SHP77 treated with DMSO at 0.1 percent for 48 hours (cell line): ENCODE data around the gene TXK.

Source experiments
- DNase-seq: peaks from one replicate; lab custom pipeline; 2025; lab: John Stamatoyannopoulos, UW

The TXK gene

DNA sequence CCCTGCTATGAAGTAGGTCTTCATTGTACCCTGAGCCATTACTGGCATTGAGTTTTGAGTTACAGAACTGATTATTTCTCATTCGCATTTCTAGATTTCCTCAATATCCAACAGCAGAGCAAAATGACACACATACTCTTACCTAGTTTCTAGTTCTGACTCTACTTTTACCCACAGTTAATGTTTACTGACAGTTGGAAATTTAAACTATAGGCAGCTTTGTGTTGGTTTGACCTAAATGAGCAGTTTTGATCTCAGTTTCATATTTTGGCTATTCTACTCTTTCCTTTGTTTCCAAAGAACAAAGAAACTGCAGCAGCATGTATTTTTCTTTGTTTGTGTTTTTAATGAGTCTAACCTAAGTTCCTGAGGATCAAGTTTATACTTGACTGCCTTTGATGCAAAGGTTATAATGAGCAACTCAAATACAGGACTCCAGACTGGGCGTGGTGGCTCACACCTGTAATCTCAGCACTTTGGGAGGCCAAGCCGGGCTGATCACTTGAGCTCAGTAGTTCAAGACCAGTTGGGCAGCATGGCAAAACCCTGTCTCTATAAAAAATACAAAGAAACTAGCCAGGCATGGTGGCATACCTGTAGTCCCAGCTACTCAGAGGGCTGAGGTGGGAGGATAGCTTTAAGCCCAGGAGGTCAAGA is 30.4 kb downstream of the TXK start:
- DNase-seq = no peak

DNA sequence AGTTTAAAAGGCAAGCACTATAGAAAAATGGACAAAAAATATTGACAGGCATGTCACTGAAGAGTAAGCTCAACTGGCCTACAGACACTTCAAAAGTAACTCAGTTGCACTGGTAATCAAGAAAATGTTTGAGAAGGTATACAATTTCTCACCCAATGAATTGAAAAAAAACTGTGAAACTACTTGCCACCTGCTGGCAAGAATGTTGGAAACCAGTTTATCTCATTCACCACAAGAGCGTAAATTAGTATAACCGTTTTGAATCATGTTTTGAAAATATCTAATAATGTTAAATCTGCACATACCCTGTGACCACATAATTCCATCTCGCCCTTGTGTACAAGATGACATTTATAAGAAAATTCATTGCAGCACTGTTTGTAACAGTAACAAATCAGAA is 31.7 kb downstream of the TXK start:
- DNase-seq = no peak

DNA sequence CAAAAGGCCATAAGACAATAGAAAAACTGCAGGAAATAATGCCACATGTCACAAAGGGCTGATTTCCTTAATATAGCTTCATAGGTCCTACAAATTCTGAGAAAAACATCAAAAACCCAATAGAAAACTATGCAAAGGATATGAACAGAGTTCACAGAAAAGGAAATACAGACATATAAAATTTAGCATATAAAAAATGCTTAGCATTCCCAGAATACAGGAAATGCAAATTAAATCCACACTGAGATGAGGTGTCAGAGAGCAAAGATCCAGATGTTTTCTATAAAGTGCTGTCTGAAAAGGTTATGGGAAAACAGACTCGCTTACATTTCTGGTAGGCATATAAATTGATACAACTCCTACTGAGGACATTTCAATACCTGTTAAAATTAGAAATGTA is 33.8 kb downstream of the TXK start:
- no peak for DNase-seq

DNA sequence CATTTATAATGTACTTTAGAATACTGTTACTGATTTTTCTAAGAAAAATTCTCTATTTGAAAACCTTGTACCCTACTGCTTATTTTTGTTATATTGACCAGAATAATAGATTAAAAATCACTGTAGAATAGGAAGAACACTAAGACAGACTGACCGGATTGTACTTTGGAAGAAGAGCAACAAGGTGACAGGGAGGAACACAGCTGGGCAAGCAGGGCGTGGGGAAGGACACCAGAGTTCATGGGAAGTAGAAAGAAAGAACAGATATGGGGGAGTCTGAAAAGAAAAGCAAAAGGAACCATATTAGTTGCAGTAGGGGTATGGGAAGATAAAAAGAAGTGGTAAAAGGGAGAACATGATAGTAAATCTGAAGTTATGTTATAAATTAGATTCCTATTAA is 38.6 kb downstream of the TXK start:
- DNase-seq = no peak

DNA sequence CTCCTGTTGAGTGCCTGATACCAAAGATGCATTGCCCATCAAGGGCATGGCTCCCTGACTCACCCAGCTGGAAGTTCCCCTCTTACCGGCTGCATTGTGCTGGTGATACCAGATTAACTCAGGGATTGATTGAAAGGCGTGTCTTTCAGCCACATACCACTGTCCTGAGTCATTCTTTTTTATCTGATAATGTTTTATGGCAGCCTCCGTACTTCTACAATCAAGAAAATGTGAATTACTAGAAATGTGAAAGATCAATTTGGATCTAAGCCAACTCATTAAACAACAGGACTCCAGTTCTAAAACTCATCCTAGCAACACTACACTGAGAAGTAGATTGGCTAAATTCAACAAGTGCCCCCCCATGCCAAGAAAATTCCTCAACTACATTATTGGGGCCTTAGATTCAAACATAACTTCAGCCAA is 40.0 kb downstream of the TXK start:
- DNase-seq = no peak

DNA sequence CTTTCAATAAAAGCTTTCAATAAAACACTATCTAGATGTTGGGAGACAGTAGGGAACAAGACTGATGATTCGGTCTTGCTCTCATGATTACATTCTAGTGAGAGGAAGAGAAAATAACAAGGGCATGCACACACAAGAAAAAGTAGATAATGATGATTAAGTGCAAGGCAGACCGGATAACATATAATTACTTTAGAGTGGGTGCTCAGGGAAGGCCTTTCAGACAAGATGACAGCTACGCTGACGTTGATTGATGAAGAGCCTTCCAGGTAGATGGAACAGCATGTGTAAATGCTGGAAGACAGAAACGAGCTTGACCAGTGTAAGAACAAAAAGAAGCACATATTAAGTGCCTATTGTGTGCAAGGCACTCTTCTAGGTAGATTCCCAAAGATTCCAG is 43.4 kb downstream of the TXK start:
- DNase-seq = no peak

DNA sequence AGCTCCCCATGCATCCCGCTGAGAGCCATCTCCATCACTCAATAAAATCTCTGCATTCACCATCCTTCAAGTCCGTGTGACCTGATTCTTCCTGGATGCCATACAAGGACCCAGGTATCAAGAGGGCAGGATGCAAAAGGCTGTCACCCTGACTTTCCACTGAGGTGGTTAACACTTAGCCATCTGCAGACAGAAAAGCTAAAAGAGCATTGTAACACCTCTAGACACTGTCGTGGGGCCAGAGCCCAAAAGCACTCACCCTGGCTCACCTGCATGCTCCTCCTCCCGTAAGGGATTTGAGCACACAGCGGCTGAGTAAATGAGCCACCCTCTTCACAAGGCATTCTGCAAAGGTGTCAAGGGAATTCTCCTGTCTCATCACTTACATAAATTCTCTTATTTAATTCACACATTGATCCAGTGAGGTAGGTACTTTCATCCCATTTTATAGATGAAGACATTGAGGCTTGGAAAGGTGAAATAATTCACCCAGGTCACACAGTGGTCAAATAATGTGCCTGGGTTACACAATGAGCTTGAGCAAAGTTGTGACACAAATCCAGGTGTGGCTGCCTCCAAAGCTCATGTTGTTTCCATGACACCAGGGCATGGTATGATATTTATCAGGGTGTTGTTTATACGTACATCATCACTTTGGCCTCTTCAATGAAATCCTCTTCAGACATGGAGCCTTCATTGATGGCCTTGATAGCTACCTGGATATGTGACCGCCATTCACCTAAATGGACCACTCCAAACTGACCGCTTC is 48.0 kb downstream of the TXK start:
- no peak for DNase-seq

DNA sequence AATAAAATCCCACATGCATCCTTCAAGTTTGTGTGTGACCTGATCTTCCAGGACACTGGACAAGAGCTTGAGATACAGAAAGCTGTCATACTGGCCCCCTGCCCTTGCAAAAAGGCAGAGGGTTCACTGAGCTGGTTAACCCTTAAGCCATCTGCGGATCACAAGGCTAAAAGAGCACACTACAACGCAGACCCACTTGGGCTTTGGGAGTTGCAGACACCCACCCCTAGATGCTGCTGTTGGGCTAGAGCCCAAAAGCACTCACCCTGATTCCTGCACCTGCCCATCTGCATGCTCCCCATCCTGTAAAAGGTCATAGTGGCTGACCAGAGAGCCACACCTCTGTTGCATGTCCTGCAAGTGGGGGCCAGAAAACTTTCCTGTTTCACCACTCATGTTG is 51.1 kb downstream of the TXK start:
- no peak for DNase-seq

DNA sequence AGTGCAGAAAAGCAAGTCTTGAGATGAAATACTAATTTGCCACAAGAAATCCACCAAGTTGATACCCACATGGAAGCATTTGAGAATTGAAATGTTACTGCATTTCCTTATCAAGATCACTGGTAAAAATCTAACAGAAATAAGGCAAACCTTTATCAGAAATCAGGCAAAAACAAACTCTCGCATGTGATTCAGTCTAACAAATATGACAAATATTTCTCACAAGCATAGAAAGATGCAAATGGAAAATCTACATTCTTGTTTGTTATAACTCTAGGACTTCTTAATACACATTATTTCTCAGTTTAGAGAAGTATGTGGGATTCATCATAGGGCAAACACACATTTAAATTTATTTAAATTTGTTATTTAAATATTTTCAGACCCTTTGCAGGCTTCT is 52.9 kb downstream of the TXK start:
- DNase-seq = no peak

DNA sequence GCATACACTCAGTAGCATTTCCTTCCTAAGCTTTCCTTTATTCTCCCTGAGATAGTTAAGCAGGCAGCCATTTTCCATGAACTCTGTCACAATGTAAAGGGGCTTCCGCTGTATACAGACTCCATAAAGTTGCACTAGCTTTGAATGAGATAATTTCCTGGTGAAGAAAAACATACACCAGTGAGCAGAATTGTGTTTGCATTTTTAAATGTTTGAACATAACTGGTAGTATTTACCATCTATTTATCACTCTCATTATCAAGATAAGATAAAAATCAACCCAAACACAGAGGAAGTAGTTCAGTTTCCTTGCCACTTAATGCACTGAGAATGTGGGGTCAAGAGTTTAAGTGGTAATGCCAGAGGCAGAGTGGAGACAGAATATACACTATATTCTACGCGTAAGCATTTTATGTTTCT is 54.1 kb downstream of the TXK start:
- DNase-seq = no peak

DNA sequence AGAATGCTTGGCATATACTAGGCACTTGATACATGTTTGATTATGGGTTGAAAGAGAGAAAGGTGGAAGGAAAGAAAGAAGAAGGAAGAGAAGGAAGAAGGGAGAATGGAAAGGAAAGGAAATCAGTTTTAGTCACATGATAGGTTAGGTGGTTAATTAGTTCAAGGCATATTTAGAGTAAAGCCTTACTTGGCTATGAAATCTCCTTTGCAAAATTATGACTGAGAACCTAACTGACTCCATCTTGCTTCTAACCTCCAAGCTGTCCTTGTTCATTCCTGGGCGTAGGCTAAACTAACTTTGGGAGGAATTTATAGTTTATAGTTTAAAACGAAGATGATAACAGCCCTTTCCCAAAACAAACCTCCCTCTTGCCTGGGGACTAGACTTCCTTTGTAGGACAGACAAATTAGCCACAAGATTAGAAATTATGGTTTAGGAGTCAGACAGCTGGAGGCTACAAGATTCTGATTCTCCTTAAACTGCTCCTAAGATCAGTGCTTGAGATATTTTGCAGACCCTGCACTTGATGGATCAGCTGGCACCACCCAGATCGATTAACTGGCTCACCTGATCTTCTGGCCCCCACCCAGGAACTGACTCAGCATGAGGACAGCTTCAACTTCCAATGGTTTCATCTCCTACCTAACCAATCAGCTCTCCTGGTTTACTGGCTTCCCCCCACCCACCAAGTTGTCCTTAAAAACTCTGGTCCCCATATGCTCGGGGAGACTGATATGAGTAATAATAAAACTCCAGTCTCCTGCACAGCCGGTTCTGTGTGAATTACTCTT is 55.0 kb downstream of the TXK start:
- DNase-seq = no peak

DNA sequence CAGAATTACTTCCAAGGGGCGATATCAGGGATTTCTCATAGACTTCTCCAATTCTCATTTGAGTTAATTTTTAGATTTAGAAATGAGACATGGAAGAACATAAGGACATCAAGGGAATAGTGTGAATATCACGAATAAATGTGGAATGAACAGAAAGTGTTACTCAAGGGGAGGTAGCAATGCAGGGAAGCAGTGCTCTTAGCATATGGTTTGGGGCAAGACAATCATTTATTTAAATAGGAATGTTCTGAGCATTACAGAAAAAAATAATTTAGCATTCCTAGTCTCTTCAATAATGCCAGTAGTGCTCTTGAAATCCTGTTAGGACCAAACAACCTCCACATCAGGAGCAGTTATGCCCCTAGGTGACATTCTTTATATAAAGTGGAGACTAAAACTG is 55.6 kb downstream of the TXK start:
- no peak for DNase-seq

DNA sequence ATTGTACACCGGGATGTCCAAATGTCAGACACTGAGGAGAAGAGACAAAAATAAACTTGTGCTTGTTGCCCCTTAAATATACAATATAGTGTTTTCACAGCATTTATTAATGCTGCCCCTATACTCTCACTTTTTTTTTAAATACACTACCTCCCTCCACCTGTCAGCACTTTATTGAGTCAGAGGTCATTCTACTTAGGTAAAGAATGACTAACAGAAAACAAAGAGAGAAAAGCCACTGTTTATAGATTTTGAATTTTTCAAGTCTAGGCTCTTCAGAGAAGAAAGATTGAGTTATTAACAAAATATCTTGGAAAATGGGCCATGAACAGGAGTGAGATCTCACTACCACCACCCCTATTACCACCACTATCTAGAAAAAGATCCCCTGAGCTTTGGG is 59.4 kb downstream of the TXK start:
- DNase-seq = no peak

DNA sequence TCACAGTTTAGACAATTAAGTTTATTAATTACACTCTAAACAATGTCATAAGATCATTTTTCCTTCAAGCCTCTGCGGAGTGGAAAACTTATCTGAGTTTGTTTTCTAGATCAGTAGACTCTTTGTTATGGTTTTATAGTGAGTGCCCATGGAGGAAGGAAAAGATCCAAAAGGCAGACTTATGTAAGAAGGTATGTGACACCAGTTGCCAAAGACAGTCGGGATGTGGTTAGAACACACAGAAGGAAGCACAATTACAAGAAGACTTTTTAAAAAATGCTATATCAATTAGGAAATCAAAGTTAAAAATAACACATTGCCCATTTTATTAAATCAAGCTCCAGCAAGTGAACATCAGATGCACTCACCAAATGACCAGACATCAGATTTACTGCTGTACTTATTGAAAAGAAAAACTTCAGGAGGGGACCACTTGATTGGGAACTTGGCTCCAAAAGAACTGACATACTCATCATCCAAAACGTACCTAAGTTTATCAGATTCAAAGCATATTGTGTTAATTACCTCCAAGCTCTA is 60.4 kb downstream of the TXK start:
- no peak for DNase-seq

DNA sequence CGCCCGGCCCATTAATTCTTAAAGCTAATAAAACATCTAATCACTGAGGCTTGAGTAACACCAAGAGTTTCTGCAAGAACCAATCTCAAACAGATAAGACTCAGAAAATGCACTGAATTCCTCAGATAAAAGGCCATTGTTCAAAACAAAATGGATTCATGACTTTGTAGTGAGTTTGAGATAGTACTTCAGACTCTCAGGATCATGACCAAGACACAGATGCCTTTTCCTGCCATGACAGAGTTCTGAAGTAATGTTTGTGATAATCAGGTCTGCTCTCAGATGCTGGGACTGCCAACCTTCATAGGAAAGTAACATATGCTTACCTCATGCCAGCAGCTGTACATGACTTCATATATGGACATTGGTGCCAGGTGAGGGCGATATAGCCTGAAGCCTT is 62.9 kb downstream of the TXK start:
- DNase-seq = no peak

DNA sequence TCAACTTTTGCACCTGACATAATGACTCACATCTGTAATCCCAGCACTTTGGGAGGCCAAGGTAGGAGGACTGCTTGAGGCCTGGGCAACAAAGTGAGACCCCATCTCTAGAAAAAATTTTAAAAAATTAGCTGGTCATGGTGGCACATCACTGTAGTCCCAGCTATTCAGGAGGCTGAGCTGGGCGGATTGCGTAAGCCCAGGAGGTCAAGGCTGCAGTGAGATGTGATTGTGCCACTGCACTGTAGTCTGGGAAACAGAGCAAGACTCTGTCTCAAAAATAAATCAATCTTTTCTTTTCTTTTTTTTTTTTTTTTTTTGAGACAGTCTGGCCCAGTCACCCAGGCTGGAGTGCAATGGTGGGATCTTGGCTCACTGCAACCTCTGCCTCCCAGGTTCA is 65.0 kb downstream of the TXK start:
- no peak for DNase-seq

DNA sequence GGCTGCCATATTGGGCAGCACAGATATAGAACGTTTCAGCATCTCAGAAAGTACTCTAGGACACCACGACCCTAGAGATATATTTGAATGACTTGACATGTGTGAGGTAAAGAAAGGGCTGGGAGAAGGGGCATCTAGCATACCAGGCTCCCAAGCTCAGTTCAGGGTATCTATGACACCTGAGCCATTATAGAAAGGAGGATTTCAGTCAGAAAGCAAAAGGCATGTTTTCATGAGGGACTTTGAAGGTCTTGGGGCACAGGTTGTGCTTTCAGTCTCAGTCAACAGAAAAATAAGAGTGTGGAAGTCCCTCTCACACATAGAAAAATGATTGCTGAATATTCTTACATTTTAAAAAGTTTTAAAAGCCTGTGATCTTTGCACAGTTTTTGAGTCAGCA is 65.9 kb downstream of the TXK start:
- no peak for DNase-seq

DNA sequence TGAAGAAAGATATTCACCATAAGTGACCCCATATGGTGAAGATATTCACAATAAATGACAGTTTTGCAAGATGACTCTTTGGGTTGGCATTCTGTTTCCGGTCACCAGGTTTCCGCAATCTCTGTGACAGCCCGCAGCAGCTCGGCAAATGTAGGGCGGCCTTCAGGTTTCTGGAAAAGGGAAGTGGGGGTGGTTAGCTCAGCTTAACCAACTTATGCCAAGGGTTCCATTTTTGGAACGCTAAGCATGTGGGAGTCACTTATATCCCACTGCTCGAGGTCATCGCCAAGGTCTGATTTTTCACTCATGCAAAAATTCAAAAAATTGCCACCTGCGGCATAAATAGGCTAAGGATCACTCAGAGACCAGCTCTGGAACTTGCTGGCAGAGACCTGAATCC is 66.5 kb downstream of the TXK start:
- no peak for DNase-seq

DNA sequence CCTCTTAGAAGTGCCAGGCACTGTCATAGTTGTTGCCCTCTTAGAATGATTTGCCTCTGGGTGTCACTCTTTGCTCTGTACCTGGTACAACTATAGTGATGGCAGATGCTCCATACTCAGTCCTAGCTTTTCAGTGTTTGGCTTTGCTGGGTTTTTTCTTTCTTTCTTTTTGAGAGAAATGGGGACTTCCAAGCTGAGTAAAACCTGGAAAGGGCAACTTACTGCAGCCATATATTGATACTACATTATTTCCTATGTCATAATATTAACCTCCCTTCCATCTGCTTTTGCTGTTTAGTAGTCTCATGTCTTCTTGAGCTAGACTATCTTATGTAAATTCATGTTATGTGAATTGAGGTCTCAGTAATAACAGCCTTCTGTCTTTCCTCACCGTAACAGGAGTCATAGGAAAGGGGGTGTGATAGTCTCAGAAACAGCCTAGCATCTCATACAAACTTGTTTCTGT is 68.4 kb downstream of the TXK start:
- no peak for DNase-seq

DNA sequence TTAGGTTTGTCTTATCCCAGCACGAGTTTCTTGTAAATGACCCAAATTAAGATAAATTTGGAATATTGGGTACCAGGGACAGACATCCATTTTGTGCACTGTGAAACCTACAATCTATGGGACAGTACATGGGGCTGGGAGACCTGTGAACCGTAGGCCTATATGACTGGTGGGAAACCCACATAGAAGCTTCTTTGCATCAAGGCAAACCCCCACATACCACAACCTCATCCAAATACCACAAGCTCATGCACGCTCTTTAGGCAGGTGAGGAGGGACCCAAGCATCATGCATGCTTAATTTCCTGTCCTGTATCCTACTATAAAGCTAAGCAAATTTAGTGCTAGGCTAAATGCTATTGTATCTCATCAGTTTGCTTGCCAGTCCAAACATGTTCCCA is 69.7 kb downstream of the TXK start:
- DNase-seq = no peak

DNA sequence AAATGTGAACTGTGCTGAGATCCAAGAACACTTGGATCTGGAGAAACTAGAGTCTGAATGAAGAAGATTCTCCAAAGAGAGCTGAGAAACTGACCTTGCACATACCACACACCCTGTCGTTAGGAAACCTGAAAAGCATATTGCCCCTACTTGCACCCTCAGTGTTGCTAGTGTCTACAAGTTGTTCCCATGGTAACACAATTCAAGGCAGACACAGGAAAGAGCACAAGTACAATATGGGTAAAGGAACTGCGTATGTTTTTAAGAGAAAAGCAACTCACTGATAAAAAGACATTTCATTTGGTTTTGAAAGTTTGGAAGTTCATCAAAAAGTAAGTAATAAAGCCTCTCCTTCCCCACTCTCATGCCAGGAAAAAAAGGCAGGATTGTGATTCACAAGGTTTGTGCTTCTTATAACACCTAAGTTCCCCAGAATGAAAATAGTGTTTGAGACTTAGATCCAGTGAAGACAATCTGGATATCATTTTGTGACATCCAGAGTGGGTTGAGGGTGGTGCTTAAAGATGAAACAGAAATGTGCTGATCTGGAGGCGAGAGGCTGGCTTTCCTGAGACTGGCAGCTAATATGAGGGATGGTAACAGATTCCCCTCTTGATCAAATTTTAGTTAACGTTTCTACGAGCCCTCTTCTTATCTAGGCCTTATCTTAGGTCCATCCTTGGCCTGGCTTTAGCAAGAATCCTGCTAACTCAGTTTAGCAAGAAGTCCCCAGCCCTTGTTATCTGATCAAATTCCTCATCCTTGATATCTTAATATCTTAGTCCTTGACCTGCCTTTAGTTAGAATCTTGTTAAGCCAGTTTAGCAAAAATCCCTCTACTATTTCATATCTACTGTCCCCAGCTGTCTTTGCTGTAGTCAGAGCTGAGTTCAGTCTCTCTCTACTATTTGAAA is 75.2 kb downstream of the TXK start:
- no peak for DNase-seq

DNA sequence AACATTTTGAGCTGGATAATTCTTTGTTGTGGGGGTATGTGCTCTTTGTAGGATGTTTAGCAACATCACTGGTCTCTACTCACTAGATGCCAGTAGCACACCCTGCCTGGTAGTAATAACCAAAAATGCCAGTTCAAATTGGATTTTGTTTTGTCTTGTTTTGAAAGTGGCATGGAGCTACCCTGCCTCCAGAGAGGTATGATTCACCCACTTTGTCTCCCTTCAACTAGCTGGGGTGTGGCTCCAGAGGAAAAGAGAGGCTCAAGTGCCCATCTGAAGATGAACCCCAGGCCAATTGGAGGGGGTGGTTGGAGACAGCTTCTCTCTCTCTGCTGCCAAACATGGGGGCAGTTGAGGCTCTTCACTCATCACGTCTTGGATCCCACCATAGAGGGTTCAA is 83.0 kb downstream of the TXK start:
- no peak for DNase-seq
